Nasal cavity respiratory epithelium epithelial cell of viscerocranial mucosa (primary cell): ENCODE measurements around the gene SFT2D3. TPM values are rescaled to one million over a fixed set of nuclear protein-coding genes. Genes with fewer than 3 reads are reported as not detected.

Experiments
- total RNA-seq: library from RNA; depleted of rRNA; stranded (reverse); fragments of >200 nt; gene quantifications from 2 replicates; pipeline ENCODE4 v1.2.3, GENCODE V29; 2014

SFT2D3 gene, protein sequence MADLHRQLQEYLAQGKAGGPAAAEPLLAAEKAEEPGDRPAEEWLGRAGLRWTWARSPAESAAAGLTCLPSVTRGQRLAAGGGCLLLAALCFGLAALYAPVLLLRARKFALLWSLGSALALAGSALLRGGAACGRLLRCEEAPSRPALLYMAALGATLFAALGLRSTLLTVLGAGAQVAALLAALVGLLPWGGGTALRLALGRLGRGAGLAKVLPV
- total RNA-seq, result 3.8 and 4.1 TPM in 2 replicates

GRCh38 chr2:127701193-127701650, at the start of gene SFT2D3:
Gene SFT2D3 (plus strand): TSS chr2:127701497. CDS start chr2:127701529, 32 bp downstream.

DNA sequence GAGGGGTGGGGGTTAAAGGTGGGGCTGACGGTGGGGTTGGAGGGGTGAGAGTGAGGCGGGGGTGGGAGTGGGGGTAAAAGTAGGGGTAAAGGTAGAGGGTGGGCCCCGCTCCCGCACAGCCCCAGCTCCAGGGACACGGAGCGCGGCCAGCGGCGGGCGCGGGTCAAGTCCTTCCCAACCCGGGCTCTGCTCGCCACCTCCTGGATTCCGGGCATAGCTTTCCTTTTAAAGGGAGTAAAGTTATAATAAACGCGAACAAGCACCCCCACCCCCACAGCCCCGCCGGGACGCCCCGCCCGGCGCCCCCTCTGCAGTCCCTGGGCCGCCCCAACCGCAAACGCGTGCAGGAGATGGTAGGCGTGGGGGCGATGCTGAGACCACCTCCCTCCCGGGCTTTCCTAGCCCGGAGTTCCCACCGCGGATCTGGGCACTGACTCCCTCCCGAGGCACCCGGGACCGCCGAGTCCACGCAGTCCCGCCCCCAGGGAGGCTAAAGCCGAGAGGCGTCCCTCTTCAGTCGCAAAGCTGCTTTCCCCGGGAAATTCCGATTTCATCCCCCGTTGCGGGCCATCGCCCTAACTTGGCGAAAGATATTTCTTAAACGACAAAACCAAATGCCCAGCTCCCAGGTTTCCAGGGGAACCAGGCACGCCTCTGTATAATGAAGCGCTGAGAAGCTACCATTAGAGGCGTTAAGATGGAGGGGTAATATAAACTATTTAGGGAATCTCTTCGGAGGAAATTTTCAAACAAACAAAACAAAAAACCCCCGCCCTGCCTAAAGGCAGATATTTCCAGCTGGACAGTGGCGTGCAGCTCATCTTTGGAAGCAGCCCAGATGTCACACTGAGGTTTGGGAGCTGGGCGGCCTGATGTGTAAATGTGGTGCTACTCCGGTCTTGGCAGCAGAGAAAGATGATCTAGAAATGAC, 25.7 kb upstream of the SFT2D3 start, which contains the start of gene LIMS2:
Gene LIMS2, minus strand, starts transcription at position 200 of the 931 bp plus-strand sequence. CDS start 506 bp downstream, outside the sequence.

Other genes with a start within 250 kb of the SFT2D3 start
- 47.5 and 67.7 TPM in 2 replicates for gene IWS1, start 175.0 kb upstream of the SFT2D3 start, total RNA-seq
- not detected in 2 replicates for gene MYO7B, start 165.8 kb upstream of the SFT2D3 start, total RNA-seq
- gene GPR17, start 55.3 kb upstream of the SFT2D3 start, total RNA-seq, result not detected in 2 replicates
- gene LIMS2, start 26.0 kb upstream of the SFT2D3 start, total RNA-seq, result 0.21 TPM in 1 of 2 replicates, not detected in the other
- gene WDR33, start 109.7 kb downstream of the SFT2D3 start, total RNA-seq, result 24.9 and 51.3 TPM in 2 replicates
- 32.0 and 36.6 TPM in 2 replicates for gene POLR2D, start 156.7 kb downstream of the SFT2D3 start, total RNA-seq
- gene AMMECR1L, start 184.5 kb downstream of the SFT2D3 start, total RNA-seq, result 39.7 and 44.4 TPM in 2 replicates